GM18873 (cell line): Measurements from ENCODE around the gene PID1.

Source experiments
- ATAC-seq: cut with Tn5 transposase; IDR thresholded peaks from one replicate; pipeline ENCODE4 v1.9.1; 2021; ENCODE audit warnings: mild to moderate bottlenecking, moderate library complexity, moderate number of reproducible peaks; ENCODE audit not compliant: unreplicated experiment, low FRiP score

The PID1 gene

GRCh38 chr2:229265727-229266126 is 5.4 kb downstream of the PID1 start:
- ATAC-seq = no peak

- ATAC-seq = no peak
These were observed 9.5 kb downstream of the PID1 start for GRCh38 chr2:229261599-229261998.

GRCh38 chr2:229261076-229261475 is 10.0 kb downstream of the PID1 start:
- ATAC-seq = no peak

GRCh38 chr2:229257985-229258384 is 13.1 kb downstream of the PID1 start:
- ATAC-seq = no peak

GRCh38 chr2:229256376-229256775 is 14.7 kb downstream of the PID1 start:
- ATAC-seq = no peak

- ATAC-seq = no peak
These were observed 16.9 kb downstream of the PID1 start for GRCh38 chr2:229254206-229254605.

- no peak for ATAC-seq
These were observed 18.1 kb downstream of the PID1 start for GRCh38 chr2:229252996-229253395.

- no peak for ATAC-seq
These were observed 18.8 kb downstream of the PID1 start for GRCh38 chr2:229252280-229252679.

- ATAC-seq = no peak
These were observed 21.6 kb downstream of the PID1 start for GRCh38 chr2:229249536-229249935.

GRCh38 chr2:229246334-229246733 is 24.8 kb downstream of the PID1 start:
- ATAC-seq = no peak

GRCh38 chr2:229244975-229245374 is 26.1 kb downstream of the PID1 start:
- no peak for ATAC-seq

GRCh38 chr2:229243890-229244560 is 27.1 kb downstream of the PID1 start:
- ATAC-seq = no peak

- no peak for ATAC-seq
These were observed 30.0 kb downstream of the PID1 start for GRCh38 chr2:229240984-229241491.

- no peak for ATAC-seq
These were observed 32.1 kb downstream of the PID1 start for GRCh38 chr2:229239021-229239420.

GRCh38 chr2:229237270-229237669 is 33.8 kb downstream of the PID1 start:
- ATAC-seq = no peak

GRCh38 chr2:229235131-229235914 is 35.8 kb downstream of the PID1 start:
- ATAC-seq = no peak

- ATAC-seq = no peak
These were observed 39.2 kb downstream of the PID1 start for GRCh38 chr2:229231885-229232284.

- no peak for ATAC-seq
These were observed 39.7 kb downstream of the PID1 start for GRCh38 chr2:229231328-229231868.

- no peak for ATAC-seq
These were observed 40.2 kb downstream of the PID1 start for GRCh38 chr2:229230911-229231310.

- ATAC-seq = no peak
These were observed 40.8 kb downstream of the PID1 start for GRCh38 chr2:229230256-229230655.

GRCh38 chr2:229226382-229226781 is 44.7 kb downstream of the PID1 start:
- no peak for ATAC-seq

GRCh38 chr2:229223107-229223506 is 48.0 kb downstream of the PID1 start:
- no peak for ATAC-seq
